Measurements from ENCODE around the gene TMEM184C.

The TMEM184C gene

GRCh38 chr4:147617173-147617840 is at the start of gene TMEM184C:
Gene TMEM184C (plus strand): TSS chr4:147617397. CDS start chr4:147617957, 560 bp downstream.
- H3K4me1 ChIP-seq: peaks cover 27 to 50% (median 37%) of the 10 kb centered on the region in 10 experiments
- H4K20me1 ChIP-seq: peaks cover 8 to 37% (median 22%) of the 10 kb centered on the region in 11 experiments; a peak in 13 of 22 replicates
- H3K4me3 ChIP-seq: peak within 1 kb of the TSS; percentile 77 to 96 (median 85)
- H3K36me3 ChIP-seq: peaks cover 14 to 33% (median 26%) of the 10 kb centered on the region in 11 experiments; a peak in 21 of 22 replicates
- peak within 1 kb of the TSS; percentile 73 to 87 (median 82) for H3K27ac ChIP-seq
- H3K27me3 ChIP-seq: no peaks in the 10 kb centered on the region
- peak within 1 kb of the TSS; percentile 76 to 90 (median 84) for H3K9ac ChIP-seq
- TF ChIP-seq Cebpa-rat (IDR thresholded peaks at IDR 0.05): no peak
- H3K9me3 ChIP-seq (replicated peaks in 1 of 11): no peaks in the 10 kb centered on the region
- peak within 1 kb of the TSS; percentile 82 to 96 (median 93) for H3K4me2 ChIP-seq

GRCh38 chr4:147570616-147571015 is 46.6 kb upstream of the TMEM184C start:
- H3K4me1 ChIP-seq: no peaks in the 10 kb centered on the region
- H4K20me1 ChIP-seq: no peaks in the 10 kb centered on the region
- no peaks in the 10 kb centered on the region for H3K36me3 ChIP-seq
- no peak overlapping the region for H3K4me2 ChIP-seq
- no peak overlapping the region for H3K4me3 ChIP-seq
- H3K27me3 ChIP-seq: no peaks in the 10 kb centered on the region
- no peak overlapping the region for H3K27ac ChIP-seq
- H3K9me3 ChIP-seq (replicated peaks in 1 of 11): peaks cover 0 to 11% (median 7%) of the 10 kb centered on the region in 11 experiments; a peak in 5 of 22 replicates
- H3K9ac ChIP-seq: no peak overlapping the region
- no peak for TF ChIP-seq Cebpa-rat (IDR thresholded peaks at IDR 0.05)

GRCh38 chr4:147571036-147571770 is 46.0 kb upstream of the TMEM184C start:
- no peak for TF ChIP-seq Cebpa-rat (IDR thresholded peaks at IDR 0.05)
- H3K4me3 ChIP-seq: no peak overlapping the region
- no peak overlapping the region for H3K9ac ChIP-seq

GRCh38 chr4:147576084-147576483 is 41.1 kb upstream of the TMEM184C start:
- no peak for TF ChIP-seq Cebpa-rat (IDR thresholded peaks at IDR 0.05)
- Histone ChIP-seq H4K20me1 (no peaks in the 10 kb centered on the region), H3K9ac (no peak overlapping the region), H3K4me2 (peak overlapping the region in 1 of 11 experiments; percentile 27; a peak in 1 of 22 replicates), H3K27me3 (no peaks in the 10 kb centered on the region), H3K4me3 (no peak overlapping the region), H3K27ac (no peak overlapping the region), H3K9me3 (replicated peaks in 1 of 11) (no peaks in the 10 kb centered on the region), H3K36me3 (no peaks in the 10 kb centered on the region), H3K4me1 (peaks cover 0 to 16% (median 0%) of the 10 kb centered on the region in 10 experiments; a peak in 5 of 20 replicates)

More at GRCh38 chr4:147571036-147571770, 46.0 kb upstream of the TMEM184C start:
- peaks cover 0 to 8% (median 5%) of the 10 kb centered on the region in 11 experiments; a peak in 5 of 22 replicates for H3K9me3 ChIP-seq (replicated peaks in 1 of 11)
- H3K4me2 ChIP-seq: no peak overlapping the region
- no peak overlapping the region for H3K27ac ChIP-seq
- H3K36me3 ChIP-seq: no peaks in the 10 kb centered on the region
- H3K27me3 ChIP-seq: no peaks in the 10 kb centered on the region
- no peaks in the 10 kb centered on the region for H3K4me1 ChIP-seq
- no peaks in the 10 kb centered on the region for H4K20me1 ChIP-seq

- no peak overlapping the region for H3K4me3 ChIP-seq
- no peaks in the 10 kb centered on the region for H3K36me3 ChIP-seq
- TF ChIP-seq Cebpa-rat (IDR thresholded peaks at IDR 0.05): no peak
- H4K20me1 ChIP-seq: no peaks in the 10 kb centered on the region
- H3K9ac ChIP-seq: no peak overlapping the region
- 0 out of 22 replicates have a peak overlapping the region, but pooled peaks of 1 of the 11 experiments have one; percentile 18 for H3K4me2 ChIP-seq
- no peaks in the 10 kb centered on the region for H3K9me3 ChIP-seq (replicated peaks in 1 of 11)
- H3K27ac ChIP-seq: no peak overlapping the region
- H3K4me1 ChIP-seq: peaks cover 0 to 33% (median 0%) of the 10 kb centered on the region in 10 experiments; a peak in 6 of 20 replicates
- H3K27me3 ChIP-seq: no peaks in the 10 kb centered on the region
These were observed 39.1 kb upstream of the TMEM184C start for GRCh38 chr4:147578051-147578476.

- H3K9me3 ChIP-seq (replicated peaks in 1 of 11): no peaks in the 10 kb centered on the region
- no peak for TF ChIP-seq Cebpa-rat (IDR thresholded peaks at IDR 0.05)
- no peak overlapping the region for H3K4me2 ChIP-seq
- H3K27ac ChIP-seq: no peak overlapping the region
- H3K36me3 ChIP-seq: no peaks in the 10 kb centered on the region
- no peaks in the 10 kb centered on the region for H3K27me3 ChIP-seq
- H4K20me1 ChIP-seq: no peaks in the 10 kb centered on the region
- H3K4me3 ChIP-seq: no peak overlapping the region
- peaks cover 0 to 33% (median 0%) of the 10 kb centered on the region in 10 experiments; a peak in 6 of 20 replicates for H3K4me1 ChIP-seq
- no peak overlapping the region for H3K9ac ChIP-seq
These were observed 38.6 kb upstream of the TMEM184C start for GRCh38 chr4:147578593-147578992.

GRCh38 chr4:147580396-147580795 is 36.8 kb upstream of the TMEM184C start:
- Histone ChIP-seq H3K4me2 (peak overlapping the region in 2 of 11 experiments; percentile 45 to 57; a peak in 4 of 22 replicates), H4K20me1 (no peaks in the 10 kb centered on the region), H3K27ac (no peak overlapping the region), H3K27me3 (no peaks in the 10 kb centered on the region), H3K9ac (no peak overlapping the region), H3K4me1 (peaks cover 0 to 33% (median 0%) of the 10 kb centered on the region in 10 experiments; a peak in 6 of 20 replicates), H3K4me3 (no peak overlapping the region), H3K9me3 (replicated peaks in 1 of 11) (peaks cover 0 to 15% (median 9%) of the 10 kb centered on the region in 11 experiments; a peak in 14 of 22 replicates), H3K36me3 (no peaks in the 10 kb centered on the region)
- no peak for TF ChIP-seq Cebpa-rat (IDR thresholded peaks at IDR 0.05)

- Histone ChIP-seq H3K4me3 (no peak overlapping the region), H3K4me1 (peaks cover 0 to 33% (median 0%) of the 10 kb centered on the region in 10 experiments; a peak in 6 of 20 replicates), H3K27me3 (no peaks in the 10 kb centered on the region), H3K9ac (no peak overlapping the region), H4K20me1 (no peaks in the 10 kb centered on the region), H3K9me3 (replicated peaks in 1 of 11) (peaks cover 0 to 15% (median 9%) of the 10 kb centered on the region in 11 experiments; a peak in 14 of 22 replicates), H3K27ac (no peak overlapping the region), H3K4me2 (peak overlapping the region in 4 of 11 experiments; percentile 32 to 57 (median 45); a peak in 8 of 22 replicates), H3K36me3 (no peaks in the 10 kb centered on the region)
- TF ChIP-seq Cebpa-rat (IDR thresholded peaks at IDR 0.05): no peak
These were observed 35.4 kb upstream of the TMEM184C start for GRCh38 chr4:147581606-147582350.
